Activated CD8-positive, alpha-beta memory T cell treated with anti-CD3 and anti-CD28 coated beads, Interleukin-2, amount 50 U/mL, for 48 hours (primary cell): ENCODE measurements around the gene TET2.
"Not testable (repeated sequence)": the region's sequence is repeated elsewhere in the genome, so short reads cannot be mapped to it uniquely, and the experiment has no call there.

Experiments used
- DNase-seq: peaks from one replicate; pipeline ENCODE4 v3.0.0-alpha.2; 2020

TET2 gene

GRCh38 chr4:105240037-105240436, 93.4 kb downstream of the TET2 start:
- DNase-seq = no peak

DNA sequence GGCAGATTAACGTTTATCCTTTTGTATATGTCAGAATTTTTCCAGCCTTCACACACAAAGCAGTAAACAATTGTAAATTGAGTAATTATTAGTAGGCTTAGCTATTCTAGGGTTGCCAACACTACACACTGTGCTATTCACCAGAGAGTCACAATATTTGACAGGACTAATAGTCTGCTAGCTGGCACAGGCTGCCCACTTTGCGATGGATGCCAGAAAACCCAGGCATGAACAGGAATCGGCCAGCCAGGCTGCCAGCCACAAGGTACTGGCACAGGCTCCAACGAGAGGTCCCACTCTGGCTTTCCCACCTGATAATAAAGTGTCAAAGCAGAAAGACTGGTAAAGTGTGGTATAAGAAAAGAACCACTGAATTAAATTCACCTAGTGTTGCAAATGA, 94.8 kb downstream of the TET2 start:
- no peak for DNase-seq

- DNase-seq = no peak
Observed at GRCh38 chr4:105243446-105243845, 96.8 kb downstream of the TET2 start.

DNA sequence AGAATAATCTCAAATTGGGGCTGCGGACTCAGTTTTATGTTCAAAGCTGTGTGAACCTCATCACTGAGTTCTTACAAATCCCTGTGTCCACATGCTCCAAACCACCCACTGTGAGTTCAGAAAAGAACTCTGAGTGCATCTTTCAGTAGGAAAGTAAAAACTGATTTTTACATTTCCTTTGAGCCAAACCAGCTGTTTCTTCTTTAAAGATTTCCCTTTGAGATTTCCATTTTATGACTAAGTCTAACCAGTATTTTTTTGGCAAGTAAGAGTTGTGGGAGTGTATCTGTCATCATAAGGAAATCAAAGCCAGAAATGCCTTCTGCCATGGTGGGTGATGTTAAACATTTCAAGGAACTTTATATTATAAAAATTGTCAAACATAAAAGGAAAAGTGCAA, 100.0 kb downstream of the TET2 start:
- DNase-seq = no peak

DNA sequence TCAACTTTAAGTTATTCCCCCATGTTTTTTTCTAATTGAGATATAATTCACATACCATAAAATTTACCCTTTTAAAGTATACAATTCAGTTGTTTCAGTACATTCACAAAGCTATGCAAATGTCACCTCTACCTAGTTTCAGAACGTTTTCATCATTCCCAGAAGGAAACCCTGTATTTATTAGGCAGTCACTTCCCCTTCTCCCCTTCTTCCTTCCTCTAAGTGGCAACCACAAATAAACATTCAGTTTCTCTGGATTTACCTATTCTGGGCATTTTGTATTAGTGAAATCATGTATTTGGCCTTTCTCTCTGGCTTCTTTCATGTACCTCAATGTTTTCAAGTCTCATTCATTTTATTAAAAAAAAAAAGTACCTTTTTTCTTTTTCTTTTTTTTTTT, 101.9 kb downstream of the TET2 start:
- DNase-seq = no peak

- no peak for DNase-seq
Observed at GRCh38 chr4:105257817-105258495, 111.3 kb downstream of the TET2 start.

- DNase-seq = no peak
Observed at GRCh38 chr4:105265689-105266088, 119.0 kb downstream of the TET2 start.

- no peak for DNase-seq
Observed at GRCh38 chr4:105267280-105267679, 120.6 kb downstream of the TET2 start.

GRCh38 chr4:105272002-105272401, 125.3 kb downstream of the TET2 start:
- no peak for DNase-seq

DNA sequence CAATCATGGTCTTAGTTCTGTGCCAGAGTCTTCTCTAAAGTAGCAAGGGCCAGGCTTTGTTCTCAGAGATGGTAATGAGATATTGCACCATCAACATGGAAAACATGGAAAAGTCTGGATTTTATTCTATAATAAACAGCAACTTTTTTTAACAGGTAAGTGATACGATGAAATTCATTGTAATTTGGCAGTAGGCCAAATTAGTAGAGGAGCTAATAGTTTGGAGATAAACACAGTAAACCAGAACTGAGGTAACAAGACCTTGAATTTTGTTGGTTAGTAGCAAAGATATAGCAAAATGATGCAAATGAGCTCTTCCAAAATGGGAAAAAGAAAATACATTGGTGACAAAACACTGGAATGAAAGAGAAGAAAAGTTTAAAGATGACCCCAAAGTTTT, 126.6 kb downstream of the TET2 start:
- no peak for DNase-seq

- no peak for DNase-seq
Observed at GRCh38 chr4:105274090-105274489, 127.4 kb downstream of the TET2 start.

DNA sequence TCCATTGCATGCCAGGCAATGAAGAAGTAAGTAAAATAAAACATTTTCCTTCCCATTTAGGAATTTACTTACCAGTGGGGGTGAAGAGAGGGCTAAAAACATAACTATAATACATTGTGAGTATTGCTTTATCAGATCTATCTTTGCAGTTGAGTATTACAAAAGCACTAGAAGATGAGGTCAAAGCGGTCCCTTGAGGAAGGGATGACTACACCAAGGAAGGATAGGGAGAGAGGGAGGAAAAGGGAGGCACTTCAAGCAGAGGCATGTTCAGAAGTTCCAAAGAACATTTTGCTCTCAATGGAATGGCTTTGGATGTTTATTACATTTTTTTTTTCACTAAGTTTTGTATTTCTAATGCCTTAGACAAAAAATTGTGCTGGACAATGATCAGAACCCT, 127.8 kb downstream of the TET2 start:
- DNase-seq = no peak

- no peak for DNase-seq
Observed at GRCh38 chr4:105276361-105277104, 129.9 kb downstream of the TET2 start.

DNA sequence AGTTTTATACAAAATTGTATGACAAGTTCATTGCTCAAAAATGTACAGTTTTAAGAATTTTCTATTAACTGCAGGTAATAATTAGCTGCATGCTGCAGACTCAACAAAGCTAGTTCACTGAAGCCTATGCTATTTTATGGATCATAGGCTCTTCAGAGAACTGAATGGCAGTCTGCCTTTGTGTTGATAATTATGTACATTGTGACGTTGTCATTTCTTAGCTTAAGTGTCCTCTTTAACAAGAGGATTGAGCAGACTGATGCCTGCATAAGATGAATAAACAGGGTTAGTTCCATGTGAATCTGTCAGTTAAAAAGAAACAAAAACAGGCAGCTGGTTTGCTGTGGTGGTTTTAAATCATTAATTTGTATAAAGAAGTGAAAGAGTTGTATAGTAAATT, 131.0 kb downstream of the TET2 start:
- no peak for DNase-seq

GRCh38 chr4:105279314-105279713, 132.6 kb downstream of the TET2 start:
- no peak for DNase-seq

DNA sequence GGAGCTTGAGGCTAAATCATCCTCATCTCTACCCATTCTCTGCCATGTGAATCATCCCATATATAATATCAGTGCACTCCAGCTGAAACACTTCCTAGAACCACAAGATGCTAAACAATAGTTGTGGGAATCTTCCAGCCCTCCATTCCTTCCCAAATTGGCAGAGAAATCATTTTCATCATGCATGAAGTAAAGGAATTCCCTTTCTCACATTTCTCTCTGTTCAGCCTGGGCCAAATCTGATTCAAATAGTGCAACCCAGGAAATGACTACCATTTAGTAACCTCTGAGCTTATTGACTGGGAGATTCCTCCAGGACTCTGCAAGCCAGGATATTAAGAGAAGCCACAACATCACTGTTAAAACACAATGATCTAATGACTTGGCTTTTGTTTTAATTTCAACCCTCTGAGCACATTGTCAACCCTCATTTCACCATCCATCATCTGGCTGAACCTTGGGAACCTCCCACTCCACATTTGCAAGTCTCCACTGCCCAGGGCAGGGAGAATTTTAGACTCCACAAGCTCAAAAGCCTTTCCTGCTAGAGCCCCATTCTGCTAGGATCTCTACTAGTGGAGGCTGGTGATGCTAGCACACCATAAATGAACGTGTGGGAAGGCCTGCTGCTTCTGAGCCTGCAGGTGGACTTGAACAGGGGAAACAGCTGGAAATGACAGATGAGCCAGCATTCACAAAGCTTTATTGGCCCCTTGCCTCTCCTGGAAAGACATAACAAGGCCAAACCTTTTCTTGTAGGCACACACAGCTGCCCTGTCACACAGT, 133.9 kb downstream of the TET2 start:
- no peak for DNase-seq

DNA sequence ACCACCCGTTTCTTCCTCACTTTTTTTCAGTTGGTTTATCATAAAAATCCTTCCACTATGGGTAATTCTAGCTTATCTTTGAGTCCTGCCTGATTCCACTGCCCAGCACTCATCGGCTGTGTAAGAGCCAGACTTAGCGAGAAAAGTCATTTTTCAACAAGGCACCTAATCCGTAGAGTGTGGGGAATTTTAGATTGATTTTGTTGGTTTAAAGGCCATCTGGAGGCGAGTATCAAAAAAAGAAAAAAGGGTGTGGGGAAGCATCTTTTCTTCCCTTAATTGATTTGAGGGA, 134.4 kb downstream of the TET2 start:
- DNase-seq = no peak

DNA sequence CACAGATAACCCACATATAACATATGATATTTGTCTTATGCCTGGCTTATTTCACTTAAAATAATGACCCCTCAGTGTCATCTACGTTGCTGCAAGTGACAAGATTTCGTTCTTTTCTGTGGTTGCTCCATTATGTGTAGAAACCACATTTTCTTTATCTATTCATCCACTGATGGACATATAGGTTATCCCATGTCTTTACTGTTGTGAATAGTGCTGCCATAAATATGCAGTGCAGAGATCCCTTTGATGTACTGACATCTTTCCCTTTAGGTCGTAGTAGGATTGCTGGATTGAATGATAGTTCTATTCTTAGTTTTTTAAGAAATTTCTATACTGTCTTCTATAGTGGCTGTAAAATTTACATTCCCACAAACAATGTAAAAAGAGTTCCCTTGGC, 135.8 kb downstream of the TET2 start:
- DNase-seq = no peak

DNA sequence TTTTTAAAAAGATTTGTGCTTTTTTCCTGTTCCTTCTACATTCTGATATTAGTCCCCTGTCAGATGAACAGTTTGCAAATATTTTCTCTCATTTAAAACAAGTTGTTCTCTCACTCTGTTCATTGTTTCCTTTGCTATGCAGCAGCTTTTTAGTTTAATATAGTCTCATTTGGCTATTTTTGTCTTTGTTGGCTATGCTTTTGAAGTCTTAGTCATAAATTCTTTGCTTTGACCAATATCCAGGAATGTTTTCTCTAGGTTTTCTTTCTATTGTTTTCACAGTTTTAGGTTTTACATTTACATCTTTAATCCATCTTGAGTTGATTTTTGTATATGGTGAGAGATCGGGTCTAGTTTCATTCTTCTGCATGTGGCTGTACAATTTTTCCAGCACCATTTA, 136.8 kb downstream of the TET2 start:
- DNase-seq = no peak

DNA sequence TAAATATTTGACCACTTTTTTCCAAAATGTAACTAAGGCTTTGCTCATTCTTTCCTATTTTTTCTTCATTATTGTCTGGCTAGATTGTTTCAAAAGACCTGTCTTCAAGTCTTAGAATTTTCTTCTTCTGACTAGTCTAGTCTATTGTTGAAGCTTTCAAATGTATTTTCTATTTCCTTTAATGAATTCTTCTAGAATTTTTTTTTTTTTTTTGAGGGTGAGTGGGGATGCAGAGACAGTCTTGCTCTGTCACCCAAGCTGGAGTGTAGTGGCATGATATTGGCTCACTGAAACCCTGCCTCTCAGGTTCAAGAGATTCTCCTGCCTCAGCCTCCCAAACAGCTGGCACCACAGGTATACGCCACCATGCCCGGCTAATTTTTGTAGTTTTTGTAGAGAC, 141.4 kb downstream of the TET2 start:
- DNase-seq = no peak

GRCh38 chr4:105291925-105292324, 145.2 kb downstream of the TET2 start:
- DNase-seq = no peak

DNA sequence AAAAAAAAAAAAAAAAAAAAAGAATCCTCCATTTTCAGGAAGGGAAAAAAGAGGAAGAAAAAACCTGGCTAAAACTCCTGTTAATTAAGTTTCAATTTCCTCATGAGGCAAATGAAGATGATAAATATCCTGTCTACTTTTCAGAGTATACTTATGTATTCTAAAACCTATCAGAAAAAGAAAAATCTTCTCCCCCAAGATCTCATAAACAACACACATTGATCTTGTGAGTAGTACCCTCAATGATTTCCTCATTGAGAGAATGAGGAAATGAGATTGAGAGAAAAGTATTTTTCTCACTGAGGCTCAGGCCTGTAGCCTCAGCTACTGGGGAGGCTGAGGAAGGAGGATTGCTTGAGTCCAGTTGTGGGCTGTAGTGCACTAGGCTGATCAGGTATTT, 146.7 kb downstream of the TET2 start:
- DNase-seq = no peak

- no peak for DNase-seq
Observed at GRCh38 chr4:105296672-105297071, 150.0 kb downstream of the TET2 start.

DNA sequence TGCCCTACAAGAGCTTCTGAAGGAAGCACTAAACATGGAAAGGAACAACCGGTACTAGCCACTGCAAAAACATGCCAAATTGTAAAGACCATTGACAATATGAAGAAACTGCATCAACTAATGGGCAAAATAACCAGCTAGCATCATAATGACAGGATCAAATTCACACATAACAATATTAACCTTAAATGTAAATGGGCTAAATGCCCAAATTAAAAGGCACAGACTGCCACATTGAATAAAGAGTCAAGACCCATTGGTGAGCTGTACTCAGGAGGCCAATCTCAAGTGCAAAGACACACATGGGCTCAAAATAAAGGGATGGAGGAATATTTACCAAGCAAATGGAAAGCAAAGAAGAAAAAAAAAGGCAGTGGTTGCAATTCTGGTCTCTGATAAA, 152.4 kb downstream of the TET2 start:
- not testable (repeated sequence) for DNase-seq
